Neural crest cell (in vitro differentiated cells): ENCODE data around the gene IL22RA2. TPM values are rescaled to one million over a fixed set of nuclear protein-coding genes. Genes with fewer than 3 reads are reported as not detected.

ENCODE experiments used
- DNase-seq: peaks from one replicate; pipeline ENCODE4 v3.0.0; 2021; ENCODE audit warnings: low read depth, mixed read lengths, low spot score
- H3K27ac Mint-ChIP-seq: one replicate; pipeline ENCODE4 v1.8.0; 2021; ENCODE audit warnings: mild to moderate bottlenecking, mixed read lengths; ENCODE audit not compliant: unreplicated experiment
- H3K27me3 Mint-ChIP-seq: 2 replicates; pipeline ENCODE4 v1.8.0; 2021; ENCODE audit warnings: low read depth, mild to moderate bottlenecking, mixed read lengths
- H3K36me3 Mint-ChIP-seq: 2 replicates; pipeline ENCODE4 v1.8.0; 2021; ENCODE audit warnings: low read depth, mild to moderate bottlenecking, mixed read lengths
- H3K4me1 Mint-ChIP-seq: 2 replicates; pipeline ENCODE4 v1.8.0; 2021; ENCODE audit warnings: mixed read lengths
- H3K4me3 Mint-ChIP-seq: one replicate; pipeline ENCODE4 v1.8.0; 2021; ENCODE audit warnings: mild to moderate bottlenecking, mixed read lengths
- H3K9me3 Mint-ChIP-seq: 2 replicates; pipeline ENCODE4 v1.8.0; 2021; ENCODE audit warnings: mixed read lengths
- total RNA-seq: library from RNA; stranded (reverse); gene quantifications from 2 replicates; pipeline ENCODE4 v1.2.1, GENCODE V29; 2021
- TF ChIP-seq, protein P1 (sequence below): fragments of 200-600 bp; sonication (generic); conservative IDR thresholded peaks from 2 replicates; pipeline ENCODE4 v1.5.0; 2021; ENCODE audit warnings: antibody characterized with exemption, mild to moderate bottlenecking

IL22RA2 gene
- total RNA-seq, 1 donor from 2014 or later: not detected

DNA sequence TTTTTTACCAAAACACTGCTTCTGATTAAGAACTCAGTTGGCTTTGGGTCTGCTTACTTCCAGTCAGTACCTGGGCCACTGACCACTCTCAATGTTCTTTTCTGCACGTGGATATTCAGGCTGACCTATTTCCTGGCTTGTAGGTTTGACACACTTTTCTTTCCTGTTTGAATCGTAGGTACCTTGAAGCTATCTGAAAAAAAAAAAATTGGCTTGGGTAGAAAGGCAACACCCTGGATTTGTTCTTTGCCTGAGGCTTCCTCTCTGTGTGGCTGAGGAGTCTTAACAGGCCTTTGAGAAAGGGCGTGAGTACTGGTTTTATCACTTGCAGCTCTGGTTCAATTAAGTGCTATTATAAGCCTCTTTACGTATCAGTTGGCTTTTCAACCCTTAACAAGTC, 68.1 kb downstream of the IL22RA2 start:
- TF ChIP-seq, protein P1, sequence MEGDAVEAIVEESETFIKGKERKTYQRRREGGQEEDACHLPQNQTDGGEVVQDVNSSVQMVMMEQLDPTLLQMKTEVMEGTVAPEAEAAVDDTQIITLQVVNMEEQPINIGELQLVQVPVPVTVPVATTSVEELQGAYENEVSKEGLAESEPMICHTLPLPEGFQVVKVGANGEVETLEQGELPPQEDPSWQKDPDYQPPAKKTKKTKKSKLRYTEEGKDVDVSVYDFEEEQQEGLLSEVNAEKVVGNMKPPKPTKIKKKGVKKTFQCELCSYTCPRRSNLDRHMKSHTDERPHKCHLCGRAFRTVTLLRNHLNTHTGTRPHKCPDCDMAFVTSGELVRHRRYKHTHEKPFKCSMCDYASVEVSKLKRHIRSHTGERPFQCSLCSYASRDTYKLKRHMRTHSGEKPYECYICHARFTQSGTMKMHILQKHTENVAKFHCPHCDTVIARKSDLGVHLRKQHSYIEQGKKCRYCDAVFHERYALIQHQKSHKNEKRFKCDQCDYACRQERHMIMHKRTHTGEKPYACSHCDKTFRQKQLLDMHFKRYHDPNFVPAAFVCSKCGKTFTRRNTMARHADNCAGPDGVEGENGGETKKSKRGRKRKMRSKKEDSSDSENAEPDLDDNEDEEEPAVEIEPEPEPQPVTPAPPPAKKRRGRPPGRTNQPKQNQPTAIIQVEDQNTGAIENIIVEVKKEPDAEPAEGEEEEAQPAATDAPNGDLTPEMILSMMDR: no peak
- Mint-ChIP-seq H3K36me3 (peaks cover 3% of the 10 kb centered on the region), H3K27ac (no peak overlapping the region), H3K27me3 (no peaks in the 10 kb centered on the region), H3K9me3 (peaks cover 9% of the 10 kb centered on the region), H3K4me3 (no peak overlapping the region), H3K4me1 (no peaks in the 10 kb centered on the region)
- no peak for DNase-seq

DNA sequence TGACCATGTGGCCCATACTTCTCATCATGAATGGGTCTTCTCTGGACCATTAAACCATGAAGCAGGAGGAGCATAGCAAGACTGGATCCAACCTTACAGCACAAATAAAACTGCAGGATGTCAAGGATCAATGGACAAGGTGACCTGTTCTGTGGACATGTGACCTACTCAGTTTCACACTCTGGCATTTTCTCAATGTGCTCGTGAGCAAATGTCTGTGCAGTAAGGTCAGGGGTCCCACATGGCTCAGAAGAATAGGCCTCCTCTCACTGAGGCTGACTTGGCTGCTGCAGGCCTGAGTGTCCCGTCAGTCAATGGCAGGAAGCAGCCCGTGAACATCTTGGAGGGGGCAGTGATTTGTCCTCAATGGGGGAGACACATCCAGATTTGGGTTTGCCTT, 68.5 kb downstream of the IL22RA2 start:
- TF ChIP-seq, protein P1: no peak
- Mint-ChIP-seq H3K36me3 (peaks cover 3% of the 10 kb centered on the region), H3K27me3 (no peaks in the 10 kb centered on the region), H3K27ac (no peak overlapping the region), H3K4me3 (no peak overlapping the region), H3K4me1 (no peaks in the 10 kb centered on the region), H3K9me3 (peaks cover 9% of the 10 kb centered on the region)
- no peak for DNase-seq

DNA sequence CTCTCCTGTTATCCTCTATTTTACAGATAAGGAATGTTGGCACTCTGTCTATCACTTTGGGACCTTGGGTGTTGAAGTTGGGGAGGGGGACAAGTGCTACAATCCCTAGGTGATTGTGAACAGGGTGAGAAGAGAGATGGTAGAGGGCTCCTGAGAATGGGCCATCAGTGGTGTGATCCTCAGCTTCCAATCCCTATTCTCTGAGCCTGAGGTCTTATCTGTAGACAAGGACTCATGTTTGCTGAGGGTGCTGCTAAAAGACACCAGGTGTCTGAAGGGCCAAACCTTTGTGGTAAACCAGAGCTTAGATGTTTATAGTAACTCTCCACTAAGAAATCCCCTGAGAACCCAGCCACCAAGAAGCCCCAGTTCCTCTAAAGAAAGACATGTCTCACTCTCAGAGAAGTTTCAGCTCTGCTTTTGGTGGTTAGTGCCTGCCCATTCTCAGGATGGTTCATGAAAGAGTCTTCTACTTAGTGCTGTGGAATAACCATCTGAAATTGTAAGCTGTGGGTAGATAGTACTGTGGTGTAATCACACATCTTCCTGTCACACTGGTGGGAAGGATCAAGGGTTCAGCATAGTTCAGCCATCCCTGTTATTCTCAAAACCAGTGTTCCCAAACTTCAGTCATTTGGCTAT, 70.5 kb downstream of the IL22RA2 start:
- no peak for DNase-seq
- Mint-ChIP-seq H3K4me1 (no peaks in the 10 kb centered on the region), H3K4me3 (no peak overlapping the region), H3K9me3 (peaks cover 9% of the 10 kb centered on the region), H3K27ac (no peak overlapping the region), H3K36me3 (peaks cover 3% of the 10 kb centered on the region), H3K27me3 (no peaks in the 10 kb centered on the region)
- TF ChIP-seq, protein P1: no peak

DNA sequence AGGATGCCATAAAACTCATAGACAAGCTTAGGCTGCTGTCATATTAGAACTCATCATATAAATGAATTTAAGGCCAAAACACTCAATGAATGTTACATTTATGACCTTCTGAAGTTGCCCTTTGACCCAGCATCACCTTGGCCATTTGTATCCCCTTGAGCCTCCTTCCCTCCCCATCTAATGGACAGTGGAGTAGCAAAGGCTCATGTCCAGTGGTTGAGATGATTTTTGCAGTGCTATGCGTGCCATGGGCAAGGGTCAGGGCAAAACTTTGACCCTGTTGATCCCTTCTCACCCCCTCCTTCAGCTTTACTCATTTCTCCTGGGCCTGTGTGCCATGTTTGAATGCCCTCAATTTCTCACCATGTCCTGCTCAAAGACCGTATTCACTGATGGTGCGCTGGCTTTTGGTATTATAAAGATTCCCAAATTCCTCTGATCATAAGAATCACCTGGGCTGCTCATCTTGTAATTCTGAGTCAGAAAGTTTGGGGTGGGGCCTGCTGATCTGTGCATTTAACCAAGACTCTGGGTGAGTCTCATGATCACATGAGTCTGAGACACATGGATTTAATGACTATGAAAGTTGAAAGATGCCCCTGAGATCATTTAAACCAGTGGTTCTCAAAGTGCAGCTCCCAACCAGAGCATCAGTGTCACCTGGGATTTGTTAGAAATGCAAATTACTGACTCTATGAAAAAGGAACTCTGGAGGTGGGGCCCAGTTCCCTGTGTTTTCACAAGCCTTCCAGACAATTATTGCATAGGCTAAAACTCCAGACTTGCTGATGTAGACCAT, 71.2 kb downstream of the IL22RA2 start:
- no peak for DNase-seq
- H3K9me3 Mint-ChIP-seq: peaks cover 9% of the 10 kb centered on the region
- H3K4me1 Mint-ChIP-seq: no peaks in the 10 kb centered on the region
- TF ChIP-seq, protein P1: no peak
- H3K36me3 Mint-ChIP-seq: peaks cover 3% of the 10 kb centered on the region
- H3K27ac Mint-ChIP-seq: no peak overlapping the region
- no peaks in the 10 kb centered on the region for H3K27me3 Mint-ChIP-seq
- no peak overlapping the region for H3K4me3 Mint-ChIP-seq

DNA sequence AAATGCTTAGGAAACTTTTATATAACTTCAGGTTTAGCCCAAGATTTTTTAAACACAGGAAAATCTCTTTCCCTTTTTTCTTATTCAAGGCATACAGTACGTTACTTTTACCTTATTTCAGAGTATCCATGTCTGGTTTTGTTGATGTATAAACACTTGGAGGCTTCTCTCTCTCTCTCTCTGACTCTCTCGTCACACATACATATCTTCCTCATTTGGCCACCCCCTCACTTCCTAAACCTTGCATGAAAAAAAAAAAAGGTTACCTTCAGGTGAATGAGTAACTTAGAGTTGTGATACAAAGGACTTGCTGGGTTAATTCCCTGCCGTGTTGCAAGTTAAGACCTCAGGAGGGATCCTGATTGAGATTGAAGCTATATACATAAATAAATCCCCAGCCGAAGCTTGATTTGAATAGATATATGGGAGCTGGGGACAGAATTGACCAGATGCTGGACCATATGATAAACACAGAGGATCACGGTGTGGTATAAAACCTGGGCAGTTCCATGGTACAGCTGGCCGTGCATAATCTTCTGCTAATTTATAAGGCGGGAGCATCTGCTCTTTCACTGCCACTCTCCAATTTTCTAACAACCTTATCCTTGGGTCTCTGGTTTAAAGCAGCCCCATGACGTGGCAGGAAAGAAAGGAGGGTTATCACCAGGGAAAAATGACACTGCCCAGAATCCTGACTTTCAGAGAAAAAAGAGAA, 73.6 kb downstream of the IL22RA2 start:
- Mint-ChIP-seq H3K27me3 (no peaks in the 10 kb centered on the region), H3K4me1 (peaks cover 1% of the 10 kb centered on the region), H3K27ac (no peak overlapping the region), H3K4me3 (no peak overlapping the region), H3K36me3 (peaks cover 3% of the 10 kb centered on the region), H3K9me3 (peaks cover 9% of the 10 kb centered on the region)
- DNase-seq: no peak
- TF ChIP-seq, protein P1: no peak
